DND-41 (cell line): ENCODE results near the gene HSDL2.

Experiments used
- ATAC-seq: fragments of 200-7000 bp; cut with Tn5 transposase; 3 replicates; pipeline ENCODE4 v1.9.1; 2021; ENCODE audit warnings: low read depth; ENCODE audit not compliant: insufficient read depth
- DNase-seq: peaks from one replicate; pipeline ENCODE4 v3.0.0-alpha.2; 2020
- H2AFZ ChIP-seq: 2 replicates; pipeline ENCODE4 v1.6.0; 2012; ENCODE audit warnings: low read depth, low read length
- H3K27ac ChIP-seq: 2 replicates; pipeline ENCODE4 v1.5.1; 2012; ENCODE audit warnings: low read length, inconsistent platforms
- H3K27me3 ChIP-seq: fragments of 200-600 bp; sonication (generic); 2 replicates; pipeline ENCODE4 v1.6.0; 2012; ENCODE audit warnings: low read length, mild to moderate bottlenecking, inconsistent platforms; ENCODE audit not compliant: insufficient read depth, poor library complexity
- H3K36me3 ChIP-seq: 2 replicates; pipeline ENCODE4 v1.5.1; 2012; ENCODE audit warnings: low read length, inconsistent platforms; ENCODE audit not compliant: insufficient read depth
- H3K4me1 ChIP-seq: 2 replicates; pipeline ENCODE4 v1.5.1; 2012; ENCODE audit warnings: mild to moderate bottlenecking, low read length; ENCODE audit not compliant: insufficient read depth
- H3K4me2 ChIP-seq: 2 replicates; pipeline ENCODE4 v1.6.0; 2012; ENCODE audit warnings: mild to moderate bottlenecking, moderate library complexity, low read length, inconsistent platforms; ENCODE audit not compliant: insufficient read depth
- H3K4me3 ChIP-seq, 2 experiments: fragments of 200-600 bp in 1 of 2; shearing (Covaris generic) in 1 of 2; 2 replicates each; pipeline ENCODE4 v1.5.1; 2012 to 2016; ENCODE audit warnings: inconsistent platforms in 2 of 2, low read length in 2 of 2, mild to moderate bottlenecking in 2 of 2, low read depth in 1 of 2, moderate library complexity in 1 of 2
- H3K79me2 ChIP-seq: 2 replicates; pipeline ENCODE4 v1.6.0; 2012; ENCODE audit warnings: low read length, inconsistent platforms; ENCODE audit not compliant: insufficient read depth
- H3K9ac ChIP-seq: 2 replicates; pipeline ENCODE4 v1.6.0; 2012; ENCODE audit warnings: low read depth, mild to moderate bottlenecking, inconsistent platforms, low read length, moderate library complexity
- H3K9me3 ChIP-seq: 2 replicates; pipeline ENCODE4 v1.5.1; 2012; ENCODE audit warnings: low read length, moderate library complexity, mild to moderate bottlenecking, inconsistent platforms; ENCODE audit not compliant: insufficient read depth, severe bottlenecking
- H4K20me1 ChIP-seq: 2 replicates; pipeline ENCODE4 v1.6.0; 2012; ENCODE audit warnings: low read length; ENCODE audit not compliant: insufficient read depth
- EZH2 ChIP-seq: IDR thresholded peaks from 3 replicates; pipeline ENCODE4 v1.6.1; 2012; ENCODE audit warnings: borderline replicate concordance, low read depth, mild to moderate bottlenecking, moderate library complexity, low read length, inconsistent platforms; ENCODE audit not compliant: severe bottlenecking
- TF ChIP-seq, protein P1 (sequence below): IDR thresholded peaks from 2 replicates; pipeline ENCODE4 v1.5.1; 2012; ENCODE audit warnings: borderline replicate concordance, low read length, moderate library complexity, mild to moderate bottlenecking; ENCODE audit not compliant: poor library complexity, severe bottlenecking; ENCODE audit errors: extremely low read depth

The HSDL2 gene

DNA sequence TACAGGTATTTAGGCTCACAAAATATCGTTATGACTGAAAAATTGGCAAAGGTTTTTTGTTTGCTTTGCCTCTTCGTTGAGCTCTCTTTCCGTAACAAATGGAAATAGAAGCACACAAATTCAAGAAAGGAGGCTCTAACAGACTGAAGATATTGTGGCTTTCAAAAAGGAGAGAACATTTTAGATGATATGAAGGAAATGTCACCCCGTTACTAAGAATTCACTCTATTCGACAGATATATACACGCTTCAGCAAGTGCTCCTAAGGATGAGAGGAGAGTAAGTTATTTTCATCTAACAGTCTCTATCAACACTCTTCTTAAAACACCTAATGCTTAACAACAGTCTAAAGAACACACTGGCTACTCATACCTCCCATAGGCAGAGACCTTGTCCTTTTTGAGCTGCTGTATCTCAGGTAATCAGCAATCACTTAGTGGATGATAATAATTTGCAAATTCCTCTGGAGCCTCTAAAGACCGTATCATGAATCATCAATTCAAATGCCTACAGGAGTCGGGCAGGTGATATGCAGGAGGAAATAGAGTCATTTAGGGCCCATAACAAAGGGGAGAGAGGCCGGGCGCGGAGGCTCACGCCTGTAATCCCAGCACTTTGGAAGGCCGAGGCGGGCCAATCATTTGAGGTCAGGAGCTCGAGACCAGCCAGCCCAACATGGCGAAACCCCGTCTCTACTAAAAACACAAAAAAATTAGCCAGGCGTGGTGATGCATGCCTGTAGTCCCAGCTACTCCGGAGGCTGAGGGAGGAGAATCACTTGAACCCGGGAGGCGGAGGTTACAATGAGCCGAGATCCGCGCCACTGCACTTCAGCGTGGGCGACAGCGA is 1.4 kb upstream of the HSDL2 start:
- Histone ChIP-seq H3K4me3 (peak overlapping the region; percentile 54 to 91), H3K27ac (peak overlapping the region; percentile 95), H3K27me3 (no peaks in the 10 kb centered on the region), H4K20me1 (no peaks in the 10 kb centered on the region), H3K4me2 (peak overlapping the region; percentile 81), H3K9me3 (no peaks in the 10 kb centered on the region), H2AFZ (peak overlapping the region; percentile 100), H3K79me2 (peaks cover 37% of the 10 kb centered on the region), H3K36me3 (peaks cover 3% of the 10 kb centered on the region; the same call in 1 of the 2 replicates), H3K4me1 (peaks cover 47% of the 10 kb centered on the region), H3K9ac (peak overlapping the region; percentile 99)
- ATAC-seq (peak; percentile 7), DNase-seq (peak; percentile 34)
- TF ChIP-seq EZH2: no peak
- TF ChIP-seq, protein P1, sequence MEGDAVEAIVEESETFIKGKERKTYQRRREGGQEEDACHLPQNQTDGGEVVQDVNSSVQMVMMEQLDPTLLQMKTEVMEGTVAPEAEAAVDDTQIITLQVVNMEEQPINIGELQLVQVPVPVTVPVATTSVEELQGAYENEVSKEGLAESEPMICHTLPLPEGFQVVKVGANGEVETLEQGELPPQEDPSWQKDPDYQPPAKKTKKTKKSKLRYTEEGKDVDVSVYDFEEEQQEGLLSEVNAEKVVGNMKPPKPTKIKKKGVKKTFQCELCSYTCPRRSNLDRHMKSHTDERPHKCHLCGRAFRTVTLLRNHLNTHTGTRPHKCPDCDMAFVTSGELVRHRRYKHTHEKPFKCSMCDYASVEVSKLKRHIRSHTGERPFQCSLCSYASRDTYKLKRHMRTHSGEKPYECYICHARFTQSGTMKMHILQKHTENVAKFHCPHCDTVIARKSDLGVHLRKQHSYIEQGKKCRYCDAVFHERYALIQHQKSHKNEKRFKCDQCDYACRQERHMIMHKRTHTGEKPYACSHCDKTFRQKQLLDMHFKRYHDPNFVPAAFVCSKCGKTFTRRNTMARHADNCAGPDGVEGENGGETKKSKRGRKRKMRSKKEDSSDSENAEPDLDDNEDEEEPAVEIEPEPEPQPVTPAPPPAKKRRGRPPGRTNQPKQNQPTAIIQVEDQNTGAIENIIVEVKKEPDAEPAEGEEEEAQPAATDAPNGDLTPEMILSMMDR: no peak

DNA sequence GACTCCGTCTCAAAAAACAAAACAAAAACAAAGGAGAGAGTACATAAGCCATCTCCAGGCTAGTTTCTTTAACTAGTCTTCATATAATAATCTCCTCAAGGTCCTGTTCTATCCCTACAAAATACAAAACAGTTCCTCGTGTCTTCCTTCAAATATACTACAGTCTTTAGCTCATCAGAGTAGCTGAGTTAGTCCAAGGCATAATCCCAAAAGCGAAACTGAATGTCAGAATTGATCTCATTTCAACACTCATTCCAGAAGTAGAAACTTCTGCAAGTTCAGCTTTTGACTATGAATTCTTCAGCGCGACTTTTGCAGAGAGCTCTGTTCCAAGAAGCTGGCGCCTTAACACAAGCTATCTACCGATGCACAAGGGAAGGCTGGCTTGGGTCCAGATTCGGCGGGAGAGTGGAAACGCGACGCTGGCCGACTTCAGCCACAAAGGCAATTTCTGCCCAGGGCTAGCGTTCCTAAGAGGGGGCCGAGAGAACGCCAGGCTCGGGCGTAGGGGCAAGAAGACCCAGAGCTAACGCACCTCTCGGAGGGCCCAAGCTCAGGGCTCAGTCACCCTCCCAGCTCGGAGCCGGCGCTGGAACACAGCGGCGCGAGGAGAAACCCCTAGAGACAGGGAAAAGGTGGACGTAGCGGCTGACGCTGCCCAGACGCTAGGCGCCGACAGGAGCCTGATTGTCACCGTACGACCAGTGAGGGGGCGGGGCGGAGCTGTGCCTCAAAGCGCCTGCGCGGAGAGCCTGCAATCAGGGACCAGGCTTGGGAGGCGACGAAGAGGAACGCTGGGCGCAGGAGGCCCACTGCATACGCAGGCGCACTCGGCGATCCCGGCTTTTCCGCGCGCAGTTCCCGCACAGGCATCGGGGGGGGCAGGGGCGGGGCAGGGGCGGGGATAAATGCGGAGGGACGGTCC is 469 bp upstream of the HSDL2 start:
- Histone ChIP-seq H4K20me1 (no peaks in the 10 kb centered on the region), H3K4me2 (peak overlapping the region; percentile 81), H3K79me2 (peaks cover 39% of the 10 kb centered on the region), H3K9me3 (no peaks in the 10 kb centered on the region), H3K27ac (peak overlapping the region; percentile 95), H3K9ac (peak overlapping the region; percentile 99), H3K36me3 (peaks cover 3% of the 10 kb centered on the region; the same call in 1 of the 2 replicates), H3K27me3 (no peaks in the 10 kb centered on the region), H2AFZ (peak overlapping the region; percentile 100), H3K4me1 (peaks cover 47% of the 10 kb centered on the region), H3K4me3 (peak overlapping the region; percentile 66 to 91)
- ATAC-seq: peak; percentile 88
- TF ChIP-seq EZH2: no peak
- TF ChIP-seq, protein P1: no peak
- DNase-seq: peak; percentile 98

DNA sequence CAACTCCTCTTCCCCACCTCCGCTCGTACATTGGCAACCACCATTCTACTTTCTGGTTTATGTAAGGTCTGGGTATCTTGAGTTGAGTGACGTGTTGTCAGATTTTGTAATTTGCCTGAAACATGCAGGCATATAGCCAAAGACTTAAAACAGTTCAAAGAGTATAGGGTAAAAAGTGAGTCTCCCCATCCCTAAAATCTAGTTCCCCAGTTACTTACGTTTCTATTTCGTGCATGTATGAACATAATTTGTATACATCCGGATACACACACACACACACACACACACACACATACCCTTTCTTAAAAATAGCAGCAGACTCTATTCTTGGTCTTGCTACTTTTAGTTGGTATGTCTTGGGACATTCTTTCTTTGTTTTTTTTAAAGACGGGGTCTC is 915 bp downstream of the HSDL2 start:
- H3K36me3 ChIP-seq: peaks cover 3% of the 10 kb centered on the region; the same call in 1 of the 2 replicates
- no peaks in the 10 kb centered on the region for H3K9me3 ChIP-seq
- H3K4me1 ChIP-seq: peaks cover 47% of the 10 kb centered on the region
- TF ChIP-seq EZH2: no peak
- TF ChIP-seq, protein P1: no peak
- H2AFZ ChIP-seq: peak overlapping the region; percentile 97
- peak; percentile 16 for DNase-seq
- ATAC-seq: no peak
- peaks cover 43% of the 10 kb centered on the region for H3K79me2 ChIP-seq
- H4K20me1 ChIP-seq: no peaks in the 10 kb centered on the region
- H3K27me3 ChIP-seq: no peaks in the 10 kb centered on the region
- H3K4me2 ChIP-seq: peak overlapping the region; percentile 81
- H3K9ac ChIP-seq: peak overlapping the region; percentile 99
- peak overlapping the region; percentile 66 to 91; a peak in 3 of 4 replicates for H3K4me3 ChIP-seq
- peak overlapping the region; percentile 75; the same call in 1 of the 2 replicates for H3K27ac ChIP-seq
